GM23248 (cell line): Measurements from ENCODE around the gene HIC1.

Source experiments
- EZH2 ChIP-seq: fragments of 200-600 bp; sonication (generic); IDR thresholded peaks from 2 replicates; pipeline ENCODE4 v1.6.1; 2018; ENCODE audit warnings: antibody characterized with exemption, mild to moderate bottlenecking; ENCODE audit not compliant: insufficient read depth, poor library complexity, severe bottlenecking
- EZH2phosphoT487 ChIP-seq: fragments of 200-600 bp; sonication (generic); IDR thresholded peaks from 2 replicates; pipeline ENCODE4 v1.6.1; 2018; ENCODE audit warnings: antibody characterized with exemption, moderate library complexity, mild to moderate bottlenecking, low read depth; ENCODE audit not compliant: insufficient read depth

GRCh38 chr17:2059547-2060384 lies 4.9 kb downstream of the HIC1 start:
- no peak for TF ChIP-seq EZH2
- no peak for TF ChIP-seq EZH2phosphoT487
